GM18505 (cell line): ENCODE measurements around the gene PADI3.

Experiments used
- ATAC-seq: cut with Tn5 transposase; IDR thresholded peaks from one replicate; pipeline ENCODE4 v1.9.1; 2021; ENCODE audit not compliant: unreplicated experiment
- POLR2A ChIP-seq: IDR thresholded peaks from 4 replicates; pipeline ENCODE4 v1.6.1; 2011; ENCODE audit warnings: borderline replicate concordance; ENCODE audit not compliant: insufficient read depth, insufficient read length; ENCODE audit errors: extremely low read depth

PADI3 gene

GRCh38 chr1:17248781-17249180, at the start of gene PADI3:
TSS of gene PADI3 (plus strand) at chr1:17249098. CDS start at chr1:17249138, 40 bp downstream.
- no peak for TF ChIP-seq POLR2A
- no peak for ATAC-seq

GRCh38 chr1:17199267-17200044, 49.4 kb upstream of the PADI3 start:
- no peak for TF ChIP-seq POLR2A
- no peak for ATAC-seq

- TF ChIP-seq POLR2A = no peak
- no peak for ATAC-seq
These were observed 48.7 kb upstream of the PADI3 start for GRCh38 chr1:17200246-17200645.

GRCh38 chr1:17200756-17201155, 48.1 kb upstream of the PADI3 start:
- no peak for ATAC-seq
- no peak for TF ChIP-seq POLR2A

GRCh38 chr1:17201201-17202021, 47.5 kb upstream of the PADI3 start:
- TF ChIP-seq POLR2A = no peak
- no peak for ATAC-seq

- no peak for TF ChIP-seq POLR2A
- no peak for ATAC-seq
These were observed 44.1 kb upstream of the PADI3 start, which contains the start of gene PADI1 for GRCh38 chr1:17204546-17205440. TSS of gene PADI1 (plus strand) at chr1:17205128. CDS start at chr1:17205218, 90 bp downstream.

GRCh38 chr1:17205652-17206051, 43.2 kb upstream of the PADI3 start:
- no peak for ATAC-seq
- TF ChIP-seq POLR2A = no peak

GRCh38 chr1:17206196-17206595, 42.7 kb upstream of the PADI3 start:
- ATAC-seq = no peak
- TF ChIP-seq POLR2A = no peak

- ATAC-seq = peak; percentile 56
- TF ChIP-seq POLR2A = no peak
These were observed 41.9 kb upstream of the PADI3 start for GRCh38 chr1:17207046-17207445.

GRCh38 chr1:17207540-17207939, 41.4 kb upstream of the PADI3 start:
- no peak for TF ChIP-seq POLR2A
- peak; percentile 12 for ATAC-seq

- peak; percentile 45 for ATAC-seq
- no peak for TF ChIP-seq POLR2A
These were observed 40.9 kb upstream of the PADI3 start for GRCh38 chr1:17207966-17208418.

- TF ChIP-seq POLR2A = no peak
- ATAC-seq = no peak
These were observed 40.4 kb upstream of the PADI3 start for GRCh38 chr1:17208546-17208945.

GRCh38 chr1:17209430-17209829, 39.5 kb upstream of the PADI3 start:
- no peak for ATAC-seq
- no peak for TF ChIP-seq POLR2A

GRCh38 chr1:17210176-17210575, 38.7 kb upstream of the PADI3 start:
- TF ChIP-seq POLR2A = no peak

GRCh38 chr1:17211377-17211776, 37.5 kb upstream of the PADI3 start:
- no peak for TF ChIP-seq POLR2A
- ATAC-seq = no peak

More at GRCh38 chr1:17210176-17210575, 38.7 kb upstream of the PADI3 start:
- no peak for ATAC-seq
